GM23248 (cell line): ENCODE results near the gene LPAR1.

Experiments
- EZH2 ChIP-seq: fragments of 200-600 bp; sonication (generic); IDR thresholded peaks from 2 replicates; pipeline ENCODE4 v1.6.1; 2018; ENCODE audit warnings: antibody characterized with exemption, mild to moderate bottlenecking; ENCODE audit not compliant: insufficient read depth, poor library complexity, severe bottlenecking
- EZH2phosphoT487 ChIP-seq: fragments of 200-600 bp; sonication (generic); IDR thresholded peaks from 2 replicates; pipeline ENCODE4 v1.6.1; 2018; ENCODE audit warnings: antibody characterized with exemption, moderate library complexity, mild to moderate bottlenecking, low read depth; ENCODE audit not compliant: insufficient read depth

DNA sequence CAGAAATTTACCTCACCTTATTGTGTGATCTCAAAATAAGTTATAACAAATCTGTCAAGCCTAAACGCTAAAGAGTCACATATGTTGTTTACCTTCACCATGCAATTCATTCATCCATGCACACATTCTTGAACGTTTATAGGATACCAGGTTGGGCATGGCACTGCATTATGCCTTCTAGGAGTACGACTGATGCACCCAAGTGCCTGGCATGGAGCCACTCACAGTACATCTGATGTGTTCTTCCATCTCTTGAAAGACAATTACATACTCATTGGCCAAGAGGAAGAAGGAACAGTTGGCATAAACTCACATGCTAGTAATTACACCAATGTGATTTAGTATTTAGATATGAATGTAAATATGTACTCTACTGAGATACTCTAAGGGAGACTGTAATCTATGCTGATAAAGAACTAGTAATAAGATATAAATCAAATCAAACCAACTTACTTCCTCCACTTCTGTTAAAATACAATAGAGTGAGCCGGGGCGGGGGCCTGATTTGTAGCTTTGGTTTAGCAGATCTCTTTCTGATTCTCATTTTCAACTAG is 90.7 kb downstream of the LPAR1 start:
- TF ChIP-seq EZH2, result no peak
- no peak for TF ChIP-seq EZH2phosphoT487
